Dedifferentiated amniotic fluid mesenchymal stem cell (primary cell): Measurements from ENCODE around the gene FAM131C.
A peak's percentile ranks its signal among the peaks of the same experiment; 100 is the strongest.
"Not testable (repeated sequence)": the region's sequence is repeated elsewhere in the genome, so short reads cannot be mapped to it uniquely, and the experiment has no call there.

Source experiments
- DNase-seq: peaks from one replicate; pipeline ENCODE4 v3.0.0-alpha.2; 2016; ENCODE audit errors: extremely low spot score

FAM131C gene

GRCh38 chr1:16073490-16074119 lies at the start of gene FAM131C:
FAM131C (minus strand) TSS chr1:16073651; CDS start chr1:16073442, 209 bp downstream.
- DNase-seq = no peak

- DNase-seq = peak; percentile 54
Measured at GRCh38 chr1:16122916-16123315, 49.5 kb upstream of the FAM131C start.

GRCh38 chr1:16122350-16122881 lies 49.0 kb upstream of the FAM131C start:
- DNase-seq = no peak

GRCh38 chr1:16120940-16121410 lies 47.5 kb upstream of the FAM131C start:
- no peak for DNase-seq

- no peak for DNase-seq
Measured at GRCh38 chr1:16120407-16120806, 47.0 kb upstream of the FAM131C start.

GRCh38 chr1:16119926-16120325 lies 46.5 kb upstream of the FAM131C start:
- DNase-seq = no peak

- no peak for DNase-seq
Measured at GRCh38 chr1:16119504-16119903, 46.1 kb upstream of the FAM131C start.

- no peak for DNase-seq
Measured at GRCh38 chr1:16118706-16119105, 45.3 kb upstream of the FAM131C start.

GRCh38 chr1:16117936-16118335 lies 44.5 kb upstream of the FAM131C start:
- DNase-seq = no peak

- DNase-seq = no peak
Measured at GRCh38 chr1:16117369-16117768, 43.9 kb upstream of the FAM131C start.

GRCh38 chr1:16116625-16117024 lies 43.2 kb upstream of the FAM131C start:
- DNase-seq = no peak

- DNase-seq = no peak
Measured at GRCh38 chr1:16116002-16116401, 42.6 kb upstream of the FAM131C start.

- no peak for DNase-seq
Measured at GRCh38 chr1:16115468-16115983, 42.1 kb upstream of the FAM131C start.

GRCh38 chr1:16114527-16115467 lies 41.3 kb upstream of the FAM131C start:
- no peak for DNase-seq

GRCh38 chr1:16112596-16113555 lies 39.4 kb upstream of the FAM131C start:
- DNase-seq = no peak

- DNase-seq = no peak
Measured at GRCh38 chr1:16111771-16112595, 38.5 kb upstream of the FAM131C start.

- DNase-seq = no peak
Measured at GRCh38 chr1:16110884-16111283, 37.4 kb upstream of the FAM131C start.

- no peak for DNase-seq
Measured at GRCh38 chr1:16110456-16110855, 37.0 kb upstream of the FAM131C start.

- no peak for DNase-seq
Measured at GRCh38 chr1:16109571-16109970, 36.1 kb upstream of the FAM131C start.

- not testable (repeated sequence) for DNase-seq
Measured at GRCh38 chr1:16107039-16107438, 33.6 kb upstream of the FAM131C start.
